Muscle of arm (tissue), 14 donors: Measurements from ENCODE around the gene NEK3. TPM values are rescaled to one million over a fixed set of nuclear protein-coding genes. Genes with fewer than 3 reads are reported as not detected.
"Not testable (repeated sequence)": the region's sequence is repeated elsewhere in the genome, so short reads cannot be mapped to it uniquely, and the experiment has no call there.

ENCODE experiments used
- DNase-seq: peaks from one replicate; pipeline ENCODE4 v3.0.0-alpha.2; 2013
- long read RNA-seq, 11 donors: transcript quantifications; one replicate each; lab custom pipeline, GENCODE V29; 2026
- polyA plus RNA-seq, 12 donors: library from polyadenylated mRNA; unstranded; fragments of 120-200 nt; gene quantifications; one replicate each; pipeline ENCODE4 v1.2.1, GENCODE V29; 2013; ENCODE audit not compliant: insufficient read length in 12 of 12

The NEK3 gene, protein sequence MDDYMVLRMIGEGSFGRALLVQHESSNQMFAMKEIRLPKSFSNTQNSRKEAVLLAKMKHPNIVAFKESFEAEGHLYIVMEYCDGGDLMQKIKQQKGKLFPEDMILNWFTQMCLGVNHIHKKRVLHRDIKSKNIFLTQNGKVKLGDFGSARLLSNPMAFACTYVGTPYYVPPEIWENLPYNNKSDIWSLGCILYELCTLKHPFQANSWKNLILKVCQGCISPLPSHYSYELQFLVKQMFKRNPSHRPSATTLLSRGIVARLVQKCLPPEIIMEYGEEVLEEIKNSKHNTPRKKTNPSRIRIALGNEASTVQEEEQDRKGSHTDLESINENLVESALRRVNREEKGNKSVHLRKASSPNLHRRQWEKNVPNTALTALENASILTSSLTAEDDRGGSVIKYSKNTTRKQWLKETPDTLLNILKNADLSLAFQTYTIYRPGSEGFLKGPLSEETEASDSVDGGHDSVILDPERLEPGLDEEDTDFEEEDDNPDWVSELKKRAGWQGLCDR
- polyA plus RNA-seq = 10 to 100 TPM in 10 of 12 donors, 1 to 10 TPM in 1, not detected in 1; 8.6 to 63.5 (median 20.4) TPM
- long read RNA-seq, donor 1, partial matches to known transcripts = 6 of 9 reads
- long read RNA-seq, donor 1, other reads (novel, unspliced or antisense) = 0 of 9 reads
- long read RNA-seq, donor 2 = 0 reads
- long read RNA-seq, donor 3 = 0 reads
- long read RNA-seq, donor 4 = 0 reads
- long read RNA-seq, donor 5 = 0 reads
- long read RNA-seq, donor 6, partial matches to known transcripts = 0 of 1 reads
- long read RNA-seq, donor 6, other reads (novel, unspliced or antisense) = 0 of 1 reads
- long read RNA-seq, donor 7, partial matches to known transcripts = 0 of 1 reads
- long read RNA-seq, donor 7, other reads (novel, unspliced or antisense) = 0 of 1 reads
- long read RNA-seq, donor 8, partial matches to known transcripts = 0 of 1 reads
- long read RNA-seq, donor 8, other reads (novel, unspliced or antisense) = 0 of 1 reads
- long read RNA-seq, donor 9 = 0 reads
- long read RNA-seq, donor 10, partial matches to known transcripts = 0 of 1 reads
- long read RNA-seq, donor 10, other reads (novel, unspliced or antisense) = 0 of 1 reads
- long read RNA-seq, donor 11 = 0 reads

DNA sequence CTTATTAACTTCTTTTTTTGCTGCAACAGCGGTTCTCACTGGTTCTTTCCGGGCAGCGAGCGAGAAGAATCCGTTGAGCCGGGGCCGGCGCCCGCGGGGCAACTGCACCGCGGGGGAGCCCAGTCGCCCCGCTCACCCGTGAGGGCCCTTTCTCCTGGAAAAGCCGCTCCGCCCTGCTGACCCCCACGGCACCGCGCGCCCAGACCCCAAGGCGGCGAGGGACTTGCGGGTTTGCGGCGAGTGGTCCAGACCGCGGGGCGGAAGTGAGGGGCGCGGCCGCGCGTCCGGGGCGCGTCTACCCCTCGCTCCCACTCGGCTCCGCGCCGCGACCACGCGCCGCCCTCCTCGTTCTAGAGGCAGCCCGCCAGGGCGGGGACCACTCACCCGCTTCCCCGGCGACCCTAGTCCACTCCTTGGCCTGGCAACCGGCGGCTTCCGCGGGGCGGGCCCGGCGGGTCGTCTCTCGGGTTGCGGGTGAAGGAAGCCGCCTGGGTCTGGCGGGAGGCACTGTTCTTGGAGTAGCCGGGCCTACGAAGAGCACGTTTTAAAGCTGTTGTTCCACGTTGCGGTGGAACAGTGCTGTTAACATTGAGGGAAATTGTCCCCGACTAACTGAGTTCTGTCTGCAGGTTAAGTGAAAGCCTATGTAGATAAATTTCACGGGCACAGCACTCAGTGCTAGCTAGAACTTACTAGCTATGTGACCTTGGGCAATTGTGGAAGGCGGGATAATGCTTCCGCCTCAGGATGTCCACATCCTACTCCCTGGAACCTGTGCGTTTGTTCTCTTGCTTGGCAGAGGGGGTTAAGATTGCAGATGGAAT lies at the start of gene NEK3:
Gene NEK3 (minus strand): TSS at position 439 of the 824 bp plus-strand sequence. CDS start 3,406 bp downstream, outside the sequence.
- DNase-seq = peak; percentile 77

DNA sequence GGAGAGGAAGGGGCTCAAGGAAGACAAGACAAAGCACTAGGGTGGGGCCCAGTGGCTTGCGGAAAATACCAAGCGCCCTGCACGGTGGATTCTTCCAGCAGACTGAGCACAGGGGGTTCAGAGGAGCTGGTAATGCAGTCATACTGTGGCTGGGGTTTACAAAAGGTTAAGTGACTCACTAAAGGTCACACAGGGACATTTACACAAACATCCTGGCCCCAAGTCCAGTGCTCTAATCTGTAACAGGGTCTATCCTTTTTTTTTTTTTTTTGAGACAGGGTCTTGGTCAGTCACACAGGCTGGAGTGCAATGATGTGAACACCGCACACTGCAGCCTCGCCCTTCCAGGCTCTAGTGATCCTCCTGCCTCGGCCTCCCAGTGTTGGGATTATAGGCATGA lies 49.0 kb upstream of the NEK3 start:
- not testable (repeated sequence) for DNase-seq

DNA sequence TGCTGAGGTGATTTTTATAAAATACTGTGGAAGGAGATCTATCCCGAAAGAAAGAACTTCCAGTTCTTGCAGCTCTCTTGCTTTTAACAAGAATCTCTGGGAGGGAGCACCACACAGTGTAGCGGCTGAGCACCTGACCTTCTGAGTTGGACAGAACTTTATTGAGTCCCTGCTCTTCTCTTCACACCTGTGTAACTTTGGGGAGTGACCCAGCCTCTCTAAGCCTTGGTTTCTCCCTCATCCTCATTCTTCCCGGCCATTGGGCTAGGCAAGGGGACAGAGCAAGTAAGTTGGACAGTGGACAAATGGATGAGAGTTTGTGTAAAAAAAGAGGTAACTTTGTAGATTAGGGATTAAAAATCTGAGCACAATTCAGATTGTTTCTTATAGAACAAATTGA lies 48.5 kb upstream of the NEK3 start:
- not testable (repeated sequence) for DNase-seq

DNA sequence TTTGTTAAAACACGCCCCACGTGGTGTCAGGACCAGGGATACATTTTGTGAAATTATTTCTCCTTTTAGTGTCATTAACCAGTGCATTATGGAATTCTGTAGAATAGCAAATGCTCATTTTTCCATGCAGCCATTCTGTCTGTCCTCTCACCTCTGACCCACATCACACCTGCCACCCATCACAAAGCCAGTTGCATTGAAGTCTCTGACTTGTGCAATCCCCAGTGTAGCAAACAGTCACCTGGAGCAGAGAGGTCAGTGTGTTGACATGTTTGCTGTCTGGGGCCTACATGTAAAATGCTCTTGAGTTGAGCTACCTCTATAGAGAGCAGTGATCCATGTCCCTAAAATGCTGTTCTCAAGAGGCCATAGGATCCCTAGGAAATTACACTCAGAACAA lies 47.9 kb upstream of the NEK3 start:
- not testable (repeated sequence) for DNase-seq

DNA sequence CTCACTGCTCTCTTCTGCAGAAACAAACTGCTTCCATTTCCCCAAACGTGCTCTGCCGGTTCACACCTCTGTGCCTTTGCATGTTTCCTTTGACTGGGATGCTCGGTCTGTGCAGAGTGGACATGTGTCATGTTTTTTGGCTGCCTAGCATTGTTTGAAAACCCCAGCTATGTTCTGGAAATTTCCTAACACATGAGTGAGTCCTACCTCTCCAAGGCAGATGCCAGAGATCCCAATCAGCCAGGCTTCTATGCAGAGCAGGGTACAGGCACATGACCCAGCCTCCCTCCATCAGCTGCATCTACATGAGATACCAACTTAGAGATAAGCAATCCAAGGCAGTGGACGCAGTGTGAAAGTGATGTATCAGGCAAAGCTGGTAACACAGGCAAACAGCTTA lies 45.1 kb upstream of the NEK3 start:
- not testable (repeated sequence) for DNase-seq

DNA sequence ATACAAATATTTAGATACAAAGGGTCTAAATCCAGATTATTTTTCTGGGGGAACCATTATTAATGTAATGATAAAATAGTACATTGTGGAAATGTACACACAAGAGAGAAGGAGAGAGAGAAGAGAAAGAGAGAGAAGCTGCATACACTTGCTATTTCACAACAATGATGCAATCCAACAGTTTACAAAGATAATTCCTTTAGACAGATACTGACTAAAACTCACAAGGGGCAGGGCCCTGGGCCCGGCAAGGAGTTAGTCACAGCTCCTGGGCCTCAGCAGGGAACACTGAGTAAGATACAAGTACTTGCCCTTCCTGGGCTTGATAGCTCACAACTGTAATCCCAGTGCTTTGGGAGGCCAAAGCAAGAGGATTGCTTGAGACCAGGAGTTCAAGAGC lies 44.5 kb upstream of the NEK3 start:
- DNase-seq = not testable (repeated sequence)

DNA sequence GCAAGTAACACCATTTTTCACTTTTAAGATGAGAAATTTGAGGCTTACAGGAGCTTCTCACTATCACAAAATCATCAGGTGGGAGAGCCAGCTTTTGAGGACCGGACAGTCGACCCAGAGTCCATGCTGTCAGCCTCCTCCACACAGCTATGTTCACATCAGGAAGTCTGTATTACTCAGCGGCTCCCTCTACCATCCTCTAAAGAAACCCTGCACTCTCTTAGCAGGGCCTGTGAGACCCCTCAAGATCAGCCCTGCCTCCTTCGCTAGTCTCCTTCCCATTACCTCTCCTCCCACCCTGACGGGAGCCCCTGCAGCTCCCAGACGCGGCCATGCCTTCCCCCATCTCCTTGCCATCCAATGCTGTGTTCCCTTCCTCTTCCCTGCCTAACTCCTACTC lies 43.1 kb upstream of the NEK3 start:
- DNase-seq = not testable (repeated sequence)

DNA sequence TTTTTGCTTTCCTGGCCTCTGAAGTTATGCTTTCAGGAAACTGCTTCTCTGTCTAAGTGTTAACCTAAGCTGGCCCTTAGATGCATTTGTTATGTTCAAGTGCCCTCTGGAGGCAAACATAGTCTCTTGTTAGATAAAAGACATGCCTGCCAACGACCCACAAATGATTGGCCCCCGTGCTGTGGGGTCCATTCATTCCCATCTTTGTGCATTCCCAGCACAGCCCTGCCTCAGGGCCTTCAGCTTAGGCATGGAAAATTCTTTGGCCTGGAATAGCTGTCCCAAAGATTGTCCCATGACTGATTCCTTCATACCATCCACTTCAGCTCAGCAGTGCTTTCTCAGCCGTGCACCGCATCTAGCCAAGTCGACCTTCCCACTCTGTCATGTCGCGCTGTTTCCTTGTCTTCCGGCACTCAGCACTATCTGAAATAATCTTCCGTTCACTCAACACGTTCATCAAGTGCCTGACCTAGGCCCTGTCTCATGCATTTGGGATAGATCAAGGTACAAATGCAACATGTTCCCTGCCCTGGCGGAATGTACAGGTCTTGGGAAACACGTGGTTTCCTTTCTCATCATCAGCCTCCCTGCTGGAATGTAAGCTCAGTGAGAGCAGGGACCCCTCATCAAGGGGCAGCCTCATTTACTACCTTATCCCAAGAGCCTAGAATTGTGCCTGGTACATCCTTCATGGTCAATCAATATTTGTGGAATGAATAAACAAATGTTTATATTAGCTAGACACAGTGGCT lies 42.2 kb upstream of the NEK3 start:
- not testable (repeated sequence) for DNase-seq

DNA sequence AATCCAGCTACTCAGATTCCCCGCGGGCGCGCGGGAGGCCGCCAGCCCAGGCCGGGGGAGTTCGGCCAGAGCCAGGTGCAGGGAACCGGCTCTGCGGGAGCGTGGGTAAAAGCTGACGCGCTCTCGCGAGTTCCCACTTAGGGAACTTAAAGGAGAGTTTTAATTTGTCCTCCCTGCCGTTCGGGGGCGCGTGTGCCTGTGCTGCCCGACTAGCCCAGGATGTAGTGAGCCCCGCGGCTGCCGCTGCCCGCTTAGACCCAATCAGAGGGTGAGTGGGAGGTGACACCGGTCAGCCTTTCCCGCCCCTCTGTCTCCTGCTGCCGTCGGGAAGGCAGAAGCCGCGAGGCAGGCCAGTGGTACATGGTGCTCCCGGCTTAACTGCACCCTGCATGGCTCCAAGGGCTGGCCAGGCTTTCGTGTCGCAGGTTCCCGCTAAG lies 36.0 kb upstream of the NEK3 start:
- peak; percentile 66 for DNase-seq

DNA sequence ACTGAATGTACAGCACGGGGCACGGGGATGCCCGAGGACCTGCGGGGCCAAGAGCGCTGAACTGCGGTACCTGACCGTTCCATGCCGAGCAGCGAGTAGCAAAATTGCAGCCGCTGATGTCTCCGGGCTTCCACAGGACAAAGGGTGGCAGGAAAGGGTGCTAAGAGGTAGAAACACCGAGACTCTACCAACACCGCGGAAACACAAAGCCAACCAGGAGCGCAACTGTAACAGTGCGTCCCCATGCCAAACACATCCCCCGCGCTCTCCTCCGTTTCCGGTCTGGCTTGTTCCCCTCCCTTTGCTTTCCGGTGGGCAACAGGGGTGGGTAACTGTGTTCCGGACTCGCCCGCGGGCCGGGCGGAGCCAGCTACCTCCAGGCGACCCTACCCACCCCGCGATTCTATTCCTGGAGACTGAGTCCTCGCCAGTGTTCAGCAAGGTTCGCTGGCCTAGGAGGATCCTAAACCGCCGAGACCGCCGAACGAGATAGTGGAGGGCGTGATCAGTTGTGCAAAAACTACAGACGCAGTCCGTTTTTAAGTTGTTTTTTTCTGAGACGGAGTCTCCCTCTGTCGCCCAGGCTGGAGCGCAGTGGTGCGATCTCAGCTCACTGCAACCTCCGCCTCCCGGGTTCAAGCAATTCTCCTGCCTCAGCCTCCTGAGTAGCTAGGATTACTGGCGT lies 34.9 kb upstream of the NEK3 start:
- DNase-seq = peak; percentile 91

DNA sequence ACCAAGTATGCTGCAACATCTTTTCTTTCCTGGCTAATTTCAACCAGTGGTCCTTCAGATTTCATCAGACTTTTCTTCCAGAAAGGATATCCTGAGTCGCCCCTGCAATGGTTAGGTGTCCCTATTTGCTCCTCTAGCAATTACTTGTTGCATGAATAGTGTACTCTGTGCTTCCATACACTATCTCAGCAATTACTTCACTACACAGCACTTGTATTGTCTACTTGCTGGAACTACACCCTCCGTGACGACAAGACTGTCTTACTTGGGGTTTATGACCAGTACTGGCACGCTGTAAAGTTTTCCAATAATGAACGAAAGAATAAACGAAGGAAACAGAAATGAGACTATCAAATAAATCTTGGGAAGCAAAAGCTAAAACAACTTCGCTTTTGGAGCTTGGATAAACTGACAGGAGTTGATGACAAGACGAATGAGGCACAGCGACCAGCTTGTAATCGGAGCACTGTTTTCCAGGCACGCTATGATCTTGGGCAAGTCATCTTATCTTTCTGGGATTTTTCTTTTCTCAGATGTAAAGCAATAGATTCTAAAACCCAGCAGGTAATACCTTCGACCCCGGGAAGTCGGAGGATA lies 34.3 kb upstream of the NEK3 start:
- DNase-seq = not testable (repeated sequence)

DNA sequence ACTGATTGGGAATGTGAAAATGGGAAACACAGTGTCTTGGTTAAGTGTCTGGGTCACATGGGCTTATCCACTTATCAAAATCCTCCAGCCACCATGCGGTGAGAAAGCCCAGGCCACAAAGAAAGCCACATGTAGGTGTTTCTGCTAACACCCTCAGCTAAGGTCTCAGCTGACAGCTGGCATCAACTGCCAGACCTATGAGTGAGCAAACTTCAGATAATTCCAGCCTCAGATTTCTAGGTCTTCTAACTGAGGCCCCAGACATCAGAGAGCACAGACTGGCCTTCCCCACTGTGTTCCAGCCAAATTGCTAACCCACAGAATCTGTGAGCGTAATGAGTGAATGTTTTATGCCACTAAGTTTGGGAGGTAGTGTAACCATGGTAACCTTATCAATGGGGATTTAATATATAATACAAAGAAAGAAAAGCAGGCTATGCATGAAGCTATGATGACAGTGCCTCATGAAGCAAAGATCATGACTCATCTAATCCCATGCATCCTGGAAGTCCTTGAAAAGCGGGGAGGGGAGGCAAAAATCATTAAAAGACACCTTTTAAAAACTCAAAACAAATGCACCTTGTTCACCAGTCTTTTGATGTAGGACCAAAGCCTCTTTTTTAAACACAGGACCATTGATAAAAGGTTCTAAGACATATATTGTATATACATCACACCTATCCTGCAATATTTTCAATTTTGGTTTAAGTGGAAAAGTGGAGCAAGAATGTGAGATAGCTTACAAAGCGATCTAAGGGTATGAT lies 28.2 kb upstream of the NEK3 start:
- not testable (repeated sequence) for DNase-seq

DNA sequence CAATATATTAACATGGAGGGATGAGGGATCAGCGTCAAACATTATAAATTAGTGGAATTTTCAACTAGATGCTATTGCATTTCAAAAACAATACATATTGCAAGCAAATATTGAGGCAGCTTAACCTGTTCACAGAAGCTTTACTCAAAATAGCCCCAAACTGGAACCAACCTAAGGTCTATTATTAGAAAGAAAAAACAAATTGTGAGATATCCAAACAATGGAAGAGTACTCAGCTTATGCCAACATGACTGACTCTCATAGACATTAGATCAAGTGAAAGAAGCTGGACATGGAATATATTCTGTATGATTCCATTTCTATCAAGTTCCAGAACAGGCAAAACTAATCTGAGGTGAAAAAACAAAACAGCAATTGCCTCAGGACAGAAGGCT lies 27.6 kb upstream of the NEK3 start:
- DNase-seq = no peak

DNA sequence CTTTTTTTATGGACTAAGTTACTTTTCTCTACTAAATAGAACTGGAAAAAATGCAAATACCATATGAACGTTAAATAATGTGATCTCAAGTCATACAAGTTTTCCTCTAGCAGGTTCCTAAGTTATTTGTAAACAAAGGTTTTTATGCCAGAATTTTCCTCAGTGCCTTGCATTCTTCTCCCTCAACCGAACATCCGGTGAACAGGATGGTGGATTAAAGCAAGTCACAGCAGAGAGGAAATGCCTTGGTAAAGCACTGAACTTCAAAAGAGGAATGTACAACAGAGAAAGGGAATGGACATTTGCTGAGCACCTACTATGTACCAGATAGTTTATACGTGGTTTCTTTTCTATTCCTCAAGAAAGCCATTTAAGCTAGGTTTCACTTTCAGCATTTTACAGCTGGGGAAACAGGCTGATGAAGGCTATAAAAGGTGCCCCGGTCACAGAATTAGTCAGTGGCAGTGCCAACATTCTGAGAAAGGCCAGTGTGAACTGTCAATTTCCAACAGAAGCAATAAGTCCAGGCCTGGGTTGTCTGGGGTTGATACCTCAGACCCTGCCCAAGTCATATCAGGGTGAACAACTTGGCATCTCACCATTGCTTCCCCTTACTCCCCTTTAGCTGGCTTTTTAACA lies 22.0 kb upstream of the NEK3 start:
- DNase-seq = not testable (repeated sequence)

DNA sequence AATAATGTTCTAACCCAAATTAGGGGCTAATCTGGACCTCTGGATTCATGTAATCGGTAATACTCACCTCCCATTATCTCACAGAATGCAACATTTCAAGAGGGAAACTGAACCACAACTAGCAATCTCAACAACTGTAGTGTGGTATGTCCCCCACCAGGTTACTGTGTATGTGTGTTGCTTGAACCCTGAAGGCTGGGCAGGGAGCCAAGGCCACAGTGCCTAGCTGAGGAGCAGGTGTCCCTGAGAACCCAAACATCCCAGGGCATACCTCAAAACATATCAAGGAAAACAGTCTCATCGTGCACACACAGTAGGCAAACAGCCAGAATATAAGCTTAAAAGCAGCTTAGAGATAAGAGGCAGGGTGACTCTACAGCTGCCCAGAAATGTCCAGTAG lies 20.5 kb upstream of the NEK3 start:
- DNase-seq = no peak

DNA sequence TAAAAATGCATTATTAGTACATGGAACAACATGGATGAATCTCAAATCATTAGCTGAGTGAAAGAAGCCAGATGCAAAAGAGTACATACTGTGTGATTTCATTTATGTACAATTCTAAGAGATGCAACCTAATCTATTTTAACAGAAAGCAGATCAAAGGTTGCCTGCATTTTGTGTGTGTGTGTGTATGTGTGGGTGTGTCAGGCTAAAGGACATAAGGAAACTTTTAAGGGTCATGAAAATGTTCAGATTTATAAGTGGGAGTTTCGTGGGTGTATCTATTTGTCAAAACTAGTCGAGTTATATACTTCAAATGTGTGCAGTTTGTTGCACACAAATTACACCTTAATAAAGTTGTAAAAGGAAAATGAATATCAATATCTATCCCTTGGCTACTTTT lies 17.9 kb upstream of the NEK3 start:
- no peak for DNase-seq

DNA sequence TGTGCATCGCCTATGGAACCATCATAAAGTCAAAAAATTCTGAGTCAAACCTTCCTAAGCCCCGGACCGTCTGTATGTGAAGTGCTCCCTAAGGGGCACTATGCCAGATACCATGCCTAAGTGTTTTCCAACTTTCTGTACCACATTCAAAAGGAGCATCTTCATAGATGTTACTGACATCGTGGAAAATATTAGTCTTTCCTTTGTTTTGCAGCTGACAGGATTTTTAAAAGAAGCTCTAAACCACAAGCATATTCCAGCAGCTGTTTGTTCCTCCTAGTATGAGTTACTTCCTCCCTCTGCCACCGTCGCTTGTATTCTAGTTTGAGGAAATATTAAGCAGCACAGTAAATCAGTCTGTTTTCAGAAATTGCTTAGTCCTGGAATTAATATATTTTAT lies 14.6 kb upstream of the NEK3 start:
- DNase-seq = not testable (repeated sequence)

DNA sequence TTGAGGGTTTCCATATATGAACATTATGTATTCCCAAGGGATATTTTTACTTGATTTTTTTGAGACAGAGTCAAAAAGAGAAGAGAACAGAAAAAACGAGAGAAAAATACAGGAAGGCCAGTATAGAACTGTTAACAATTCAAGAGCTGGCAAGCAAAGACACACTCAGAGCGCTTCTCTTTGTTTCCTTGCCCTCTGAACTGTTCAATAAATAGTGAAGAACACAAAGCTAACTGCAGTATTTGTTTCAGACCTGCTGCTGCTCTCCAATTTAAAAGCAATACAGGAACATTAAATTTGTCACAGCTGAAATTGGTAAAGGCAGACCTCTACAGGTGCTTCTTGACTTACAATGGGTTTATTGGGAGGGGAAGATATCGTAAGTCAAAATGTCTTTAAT lies 14.0 kb upstream of the NEK3 start:
- no peak for DNase-seq
